ENCODE measurements around the gene DAGLB.

- TF ChIP-seq CTCF (conservative IDR thresholded peaks at IDR 0.05; ENCODE audit: low read depth, low read length), result no peak
- TF ChIP-seq EZH2 (IDR thresholded peaks at IDR 0.05; ENCODE audit: low read length, unreplicated experiment), result no peak
These were observed 35.0 kb upstream of the DAGLB start for GRCh38 chr7:6482743-6483119.

Data from PC-3 (cell line).